GM06990 (cell line): ENCODE results near the gene WNT7B.

ENCODE experiments used
- DNase-seq: peaks from one replicate; pipeline ENCODE4 v3.0.0-alpha.2; 2011; ENCODE audit not compliant: insufficient read length; ENCODE audit errors: extremely low read depth
- H3K27me3 ChIP-seq: replicated peaks from 2 replicates; pipeline ENCODE4 v1.6.0; 2011; ENCODE audit warnings: low read length; ENCODE audit not compliant: control insufficient read depth, insufficient read depth
- H3K36me3 ChIP-seq: 2 replicates; pipeline ENCODE4 v1.5.1; 2011; ENCODE audit warnings: low read length; ENCODE audit not compliant: control insufficient read depth, insufficient read depth
- H3K4me3 ChIP-seq: replicated peaks from 2 replicates; pipeline ENCODE4 v1.5.1; 2011; ENCODE audit warnings: low read depth, mild to moderate bottlenecking, control low read depth, low read length
- TF ChIP-seq, protein P1 (sequence below): IDR thresholded peaks from 2 replicates; pipeline ENCODE4 v1.5.1; 2011; ENCODE audit warnings: low read length, control low read depth, mild to moderate bottlenecking, inconsistent platforms; ENCODE audit not compliant: insufficient read depth, poor library complexity, severe bottlenecking

Gene WNT7B

DNA sequence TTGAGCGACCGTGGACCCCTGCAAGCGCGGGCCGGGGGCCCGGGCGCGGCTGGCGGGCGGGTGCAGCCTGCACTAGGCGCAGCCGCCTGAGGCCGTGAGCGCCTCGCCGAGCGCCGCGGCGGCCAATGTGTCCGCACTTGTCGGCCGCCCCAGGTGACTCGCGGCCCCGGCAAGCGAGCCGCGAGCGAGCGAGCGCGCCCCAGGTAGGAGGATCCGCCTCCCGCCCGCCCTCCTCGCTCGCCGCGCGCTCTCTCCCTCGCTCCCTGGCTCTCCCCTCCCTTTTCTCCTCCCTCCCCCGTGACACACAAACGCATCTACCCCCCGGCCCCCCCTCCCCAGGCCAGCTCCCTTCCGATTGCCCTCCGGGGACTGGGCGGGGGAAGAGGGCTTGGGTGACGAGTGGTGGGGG lies at the start of gene WNT7B:
Gene WNT7B, minus strand, starts transcription at position 160 of the 409 bp plus-strand sequence. CDS start 408 bp downstream, outside the sequence.
- H3K27me3 ChIP-seq, result peaks cover 1% of the 10 kb centered on the region; the same call in 1 of the 2 replicates
- DNase-seq, result no peak
- peak within 1 kb of the TSS; percentile 10 for H3K4me3 ChIP-seq
- no peaks in the 10 kb centered on the region for H3K36me3 ChIP-seq
- TF ChIP-seq, protein P1, sequence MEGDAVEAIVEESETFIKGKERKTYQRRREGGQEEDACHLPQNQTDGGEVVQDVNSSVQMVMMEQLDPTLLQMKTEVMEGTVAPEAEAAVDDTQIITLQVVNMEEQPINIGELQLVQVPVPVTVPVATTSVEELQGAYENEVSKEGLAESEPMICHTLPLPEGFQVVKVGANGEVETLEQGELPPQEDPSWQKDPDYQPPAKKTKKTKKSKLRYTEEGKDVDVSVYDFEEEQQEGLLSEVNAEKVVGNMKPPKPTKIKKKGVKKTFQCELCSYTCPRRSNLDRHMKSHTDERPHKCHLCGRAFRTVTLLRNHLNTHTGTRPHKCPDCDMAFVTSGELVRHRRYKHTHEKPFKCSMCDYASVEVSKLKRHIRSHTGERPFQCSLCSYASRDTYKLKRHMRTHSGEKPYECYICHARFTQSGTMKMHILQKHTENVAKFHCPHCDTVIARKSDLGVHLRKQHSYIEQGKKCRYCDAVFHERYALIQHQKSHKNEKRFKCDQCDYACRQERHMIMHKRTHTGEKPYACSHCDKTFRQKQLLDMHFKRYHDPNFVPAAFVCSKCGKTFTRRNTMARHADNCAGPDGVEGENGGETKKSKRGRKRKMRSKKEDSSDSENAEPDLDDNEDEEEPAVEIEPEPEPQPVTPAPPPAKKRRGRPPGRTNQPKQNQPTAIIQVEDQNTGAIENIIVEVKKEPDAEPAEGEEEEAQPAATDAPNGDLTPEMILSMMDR, result no peak

- no peak for DNase-seq
- TF ChIP-seq, protein P1, result no peak
- Histone ChIP-seq H3K27me3 (peaks cover 3% of the 10 kb centered on the region), H3K36me3 (no peaks in the 10 kb centered on the region), H3K4me3 (no peak overlapping the region)
Observed at GRCh38 chr22:46025973-46026898, 49.3 kb upstream of the WNT7B start.

- TF ChIP-seq, protein P1, result no peak
- Histone ChIP-seq H3K4me3 (no peak overlapping the region), H3K36me3 (no peaks in the 10 kb centered on the region), H3K27me3 (peaks cover 3% of the 10 kb centered on the region)
- DNase-seq, result no peak
Observed at GRCh38 chr22:46025225-46025972, 48.4 kb upstream of the WNT7B start.

GRCh38 chr22:46024136-46024840 lies 47.3 kb upstream of the WNT7B start:
- TF ChIP-seq, protein P1, result no peak
- Histone ChIP-seq H3K4me3 (no peak overlapping the region), H3K36me3 (no peaks in the 10 kb centered on the region), H3K27me3 (peaks cover 3% of the 10 kb centered on the region)
- no peak for DNase-seq

GRCh38 chr22:46023558-46023981 lies 46.6 kb upstream of the WNT7B start:
- peaks cover 3% of the 10 kb centered on the region for H3K27me3 ChIP-seq
- DNase-seq, result no peak

More at GRCh38 chr22:46023558-46023981, 46.6 kb upstream of the WNT7B start:
- H3K36me3 ChIP-seq, result no peaks in the 10 kb centered on the region
- TF ChIP-seq, protein P1, result no peak
- no peak overlapping the region for H3K4me3 ChIP-seq
